Choroid plexus epithelial cell (primary cell): ENCODE data around the gene TTLL1.

Source experiments
- DNase-seq: peaks from one replicate; pipeline ENCODE4 v3.0.0-alpha.2; 2010; ENCODE audit warnings: low read depth
- H3K4me3 ChIP-seq: 2 replicates; pipeline ENCODE4 v1.5.1; 2011; ENCODE audit warnings: low read depth, mild to moderate bottlenecking, control low read depth, low read length, moderate library complexity
- TF ChIP-seq, protein P1 (sequence below): conservative IDR thresholded peaks from 2 replicates; pipeline ENCODE4 v1.5.1; 2011; ENCODE audit warnings: low read depth, mild to moderate bottlenecking, control low read depth, inconsistent platforms, low read length, moderate library complexity

Gene TTLL1

DNA sequence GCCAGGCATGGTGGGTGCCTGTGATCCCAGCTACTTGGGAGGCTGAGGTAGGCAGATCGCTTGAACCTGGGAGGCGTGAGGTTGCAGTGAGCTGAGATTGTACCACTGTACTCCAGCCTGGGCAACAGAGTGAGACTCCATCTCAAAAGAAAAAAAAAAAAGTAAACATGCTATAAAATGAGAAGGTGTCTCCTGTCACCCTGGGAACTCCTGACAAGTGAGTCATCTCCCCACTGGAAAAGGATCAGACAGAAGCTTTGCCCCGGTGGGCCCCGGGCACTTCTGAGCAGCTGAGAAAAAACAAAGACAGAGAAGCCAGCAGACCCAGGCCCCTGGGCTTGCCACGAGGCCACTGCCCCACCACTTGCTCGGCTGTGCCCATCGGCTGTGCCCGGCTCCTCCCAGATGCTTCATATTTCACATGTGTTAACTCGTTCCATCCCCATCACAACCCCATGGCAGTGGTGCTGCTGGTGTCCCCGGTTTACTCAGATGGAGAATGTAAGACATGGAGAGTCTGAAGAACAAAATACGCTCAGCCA lies 22.3 kb downstream of the TTLL1 start:
- no peak overlapping the region for H3K4me3 ChIP-seq
- peak; percentile 71 for DNase-seq
- TF ChIP-seq, protein P1, sequence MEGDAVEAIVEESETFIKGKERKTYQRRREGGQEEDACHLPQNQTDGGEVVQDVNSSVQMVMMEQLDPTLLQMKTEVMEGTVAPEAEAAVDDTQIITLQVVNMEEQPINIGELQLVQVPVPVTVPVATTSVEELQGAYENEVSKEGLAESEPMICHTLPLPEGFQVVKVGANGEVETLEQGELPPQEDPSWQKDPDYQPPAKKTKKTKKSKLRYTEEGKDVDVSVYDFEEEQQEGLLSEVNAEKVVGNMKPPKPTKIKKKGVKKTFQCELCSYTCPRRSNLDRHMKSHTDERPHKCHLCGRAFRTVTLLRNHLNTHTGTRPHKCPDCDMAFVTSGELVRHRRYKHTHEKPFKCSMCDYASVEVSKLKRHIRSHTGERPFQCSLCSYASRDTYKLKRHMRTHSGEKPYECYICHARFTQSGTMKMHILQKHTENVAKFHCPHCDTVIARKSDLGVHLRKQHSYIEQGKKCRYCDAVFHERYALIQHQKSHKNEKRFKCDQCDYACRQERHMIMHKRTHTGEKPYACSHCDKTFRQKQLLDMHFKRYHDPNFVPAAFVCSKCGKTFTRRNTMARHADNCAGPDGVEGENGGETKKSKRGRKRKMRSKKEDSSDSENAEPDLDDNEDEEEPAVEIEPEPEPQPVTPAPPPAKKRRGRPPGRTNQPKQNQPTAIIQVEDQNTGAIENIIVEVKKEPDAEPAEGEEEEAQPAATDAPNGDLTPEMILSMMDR = no peak

DNA sequence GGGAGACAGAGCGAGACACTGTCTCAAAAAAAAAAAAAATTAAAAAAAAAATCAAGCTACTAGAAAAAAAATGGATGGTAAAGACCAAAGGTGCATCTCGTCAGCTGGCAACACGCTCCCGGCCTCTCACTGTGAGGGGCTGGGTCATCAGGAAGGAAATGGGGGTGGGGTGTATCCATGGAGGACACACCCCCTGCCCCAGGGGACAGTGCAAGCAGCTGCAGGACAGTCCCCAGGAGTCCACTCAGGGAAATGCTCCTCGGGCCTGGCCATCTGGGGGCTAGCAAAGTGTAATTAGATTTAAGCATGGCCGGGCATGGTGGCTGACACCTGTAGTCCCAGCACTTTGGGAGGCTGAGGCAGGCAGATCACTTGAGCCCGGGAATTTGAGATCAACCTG lies 23.1 kb downstream of the TTLL1 start:
- no peak for DNase-seq
- TF ChIP-seq, protein P1 = no peak
- H3K4me3 ChIP-seq = no peak overlapping the region

DNA sequence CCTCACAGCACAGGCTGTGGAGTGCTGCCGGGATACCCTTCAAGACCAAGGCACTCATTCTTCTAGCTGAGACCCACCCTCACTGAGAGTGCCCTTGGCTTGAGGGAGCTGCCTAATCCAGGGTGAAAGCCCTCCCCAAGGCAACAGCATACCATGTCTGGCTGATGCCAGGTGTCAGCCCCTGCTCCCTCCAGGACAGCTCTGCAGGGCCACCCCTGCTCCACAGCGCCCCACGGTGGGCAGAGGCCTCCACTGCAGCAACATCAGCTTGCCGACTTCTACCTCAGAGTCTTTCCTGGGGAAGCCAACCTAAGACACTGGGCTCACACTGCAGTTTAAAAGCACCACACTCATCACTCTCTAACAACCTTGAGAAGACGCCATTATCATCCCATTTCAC lies 29.0 kb downstream of the TTLL1 start:
- TF ChIP-seq, protein P1 = peak; percentile 80
- H3K4me3 ChIP-seq = no peak overlapping the region
- peak; percentile 35 for DNase-seq

DNA sequence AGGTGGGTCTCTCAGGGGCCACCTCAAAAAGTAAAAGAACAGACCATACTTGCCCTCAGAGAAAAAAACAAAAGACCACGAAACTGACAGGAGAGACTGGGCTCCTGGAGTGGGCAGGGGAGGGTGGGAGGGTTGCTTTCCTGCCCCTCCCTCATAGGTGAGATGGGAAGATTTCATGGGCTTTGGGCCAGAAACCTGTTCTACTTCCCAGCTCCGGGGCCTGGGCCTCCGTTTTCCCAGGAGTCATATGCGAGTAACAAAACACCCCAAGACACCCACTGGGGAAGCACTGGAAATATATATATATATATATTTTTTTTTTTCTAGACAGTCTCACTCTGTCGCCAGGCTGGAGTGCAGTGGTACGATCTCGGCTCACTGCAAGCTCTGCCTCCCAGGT lies 31.6 kb downstream of the TTLL1 start:
- TF ChIP-seq, protein P1 = no peak
- no peak for DNase-seq
- H3K4me3 ChIP-seq = no peak overlapping the region

DNA sequence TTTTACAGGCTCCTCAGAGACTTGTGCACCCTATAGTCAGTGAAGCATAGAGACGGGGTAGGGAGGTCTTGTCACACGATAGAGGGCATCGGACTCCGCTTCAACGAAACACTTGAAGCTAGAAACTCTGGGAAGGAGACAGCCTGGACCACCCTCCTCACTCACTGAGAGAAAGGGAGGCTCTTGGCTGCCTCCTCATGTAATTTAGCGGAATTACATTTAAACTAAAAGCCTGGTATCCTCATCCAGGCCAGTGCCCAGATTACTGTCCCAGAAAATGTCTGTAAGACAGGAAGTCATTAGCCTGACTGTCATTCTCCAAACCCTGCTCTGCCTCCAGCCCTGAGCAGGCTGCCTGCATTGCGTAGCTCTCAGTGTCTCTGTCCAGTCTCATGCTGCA lies 36.0 kb downstream of the TTLL1 start:
- no peak for DNase-seq
- H3K4me3 ChIP-seq = no peak overlapping the region
- TF ChIP-seq, protein P1 = peak; percentile 40

DNA sequence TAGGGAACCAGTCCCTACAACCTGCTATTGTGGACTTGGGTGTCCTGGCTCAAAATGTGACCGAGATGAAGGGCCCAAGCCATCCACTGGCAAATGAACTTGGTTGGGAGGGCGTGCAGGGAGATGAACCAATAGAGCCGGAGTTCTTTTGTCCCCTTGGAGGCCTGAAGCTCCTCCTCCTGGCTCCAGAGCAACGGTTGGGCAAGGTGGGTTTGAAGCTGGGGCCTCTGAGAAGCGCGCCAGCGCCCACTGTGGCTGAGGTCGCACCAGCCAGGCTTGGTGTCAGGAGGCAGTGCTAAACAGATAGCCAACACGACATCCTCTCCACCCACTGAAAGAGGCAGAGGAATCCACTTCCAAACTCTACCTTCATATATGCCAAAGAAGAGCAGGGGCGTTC lies 38.2 kb downstream of the TTLL1 start:
- H3K4me3 ChIP-seq = no peak overlapping the region
- TF ChIP-seq, protein P1 = no peak
- DNase-seq = no peak

DNA sequence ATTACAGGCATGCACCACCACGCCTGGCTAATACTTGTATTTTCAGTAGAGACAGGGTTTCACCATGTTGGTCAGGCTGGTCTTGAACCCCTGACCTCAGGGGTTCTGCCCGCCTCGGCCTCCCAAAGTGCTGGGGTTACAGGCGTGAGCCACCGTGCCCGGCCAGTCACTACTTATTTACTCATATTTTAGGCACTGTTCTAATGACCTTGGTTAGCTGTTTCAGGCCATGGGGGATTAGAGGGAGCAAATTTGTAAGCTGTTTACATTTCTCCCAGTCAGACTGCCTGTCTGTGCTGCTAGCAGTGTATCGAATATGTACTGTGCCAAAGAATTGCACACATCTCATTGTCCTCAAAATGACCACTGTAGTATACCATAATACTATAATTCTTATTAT lies 41.6 kb downstream of the TTLL1 start:
- TF ChIP-seq, protein P1 = no peak
- DNase-seq = no peak
- no peak overlapping the region for H3K4me3 ChIP-seq
